OCI-LY7 (cell line): ENCODE measurements around the gene TRA2A. TPM values are rescaled to one million over a fixed set of nuclear protein-coding genes. Genes with fewer than 3 reads are reported as not detected.

Experiments
- BruUV-seq: library from RNA; stranded (reverse); fragments of 400-500 nt; replicated peaks from 2 replicates; lab custom pipeline; 2021; lab: Mats Ljungman, UMichigan
- CTCF ChIA-PET: fragments of 300-600 bp; sonication (Branson Sonifier 250); formaldehyde crosslinking; loops from one replicate; lab custom pipeline; 2022; ENCODE audit warnings: antibody characterized with exemption; ENCODE audit not compliant: unreplicated experiment; lab: Charles Lee
- POLR2A ChIA-PET: fragments of 300-600 bp; sonication (Branson Sonifier 250); formaldehyde crosslinking; loops from one replicate; lab custom pipeline; 2022; ENCODE audit warnings: antibody characterized with exemption; lab: Charles Lee
- DNase-seq: peaks from one replicate; pipeline ENCODE4 v3.0.0-alpha.2; 2015; ENCODE audit warnings: low spot score
- H2AFZ ChIP-seq: fragments of 200-600 bp; sonication (generic), shearing (Covaris generic); 2 replicates; pipeline ENCODE4 v1.6.1; 2014; ENCODE audit warnings: mild to moderate bottlenecking, antibody characterized with exemption, low read length, moderate library complexity
- H3K27ac ChIP-seq: fragments of 200-600 bp; sonication (generic); 2 replicates; pipeline ENCODE4 v1.5.1; 2014; ENCODE audit warnings: mixed run types, low read depth, mild to moderate bottlenecking, moderate library complexity, low read length, inconsistent platforms; ENCODE audit not compliant: poor library complexity, severe bottlenecking
- H3K36me3 ChIP-seq: fragments of 200-600 bp; sonication (generic); 2 replicates; pipeline ENCODE4 v1.6.1; 2014; ENCODE audit warnings: mild to moderate bottlenecking, antibody characterized with exemption, low read length, moderate library complexity, mixed read lengths; ENCODE audit not compliant: insufficient read depth
- H3K4me1 ChIP-seq: fragments of 200-600 bp; sonication (generic); 2 replicates; pipeline ENCODE4 v1.5.1; 2014; ENCODE audit warnings: mild to moderate bottlenecking, low read length; ENCODE audit not compliant: insufficient read depth, poor library complexity, severe bottlenecking
- H3K4me2 ChIP-seq: fragments of 200-600 bp; sonication (generic); 2 replicates; pipeline ENCODE4 v1.6.1; 2014; ENCODE audit warnings: mild to moderate bottlenecking, low read length
- H3K4me3 ChIP-seq: fragments of 200-600 bp; sonication (generic); 2 replicates; pipeline ENCODE4 v1.5.1; 2014; ENCODE audit warnings: mild to moderate bottlenecking, low read depth, low read length; ENCODE audit not compliant: poor library complexity, severe bottlenecking
- H3K79me2 ChIP-seq: fragments of 200-600 bp; sonication (generic); 2 replicates; pipeline ENCODE4 v1.6.1; 2016; ENCODE audit warnings: low read depth, mild to moderate bottlenecking, low read length, moderate library complexity, mixed read lengths; ENCODE audit not compliant: insufficient read depth
- H3K9me2 ChIP-seq: fragments of 200-600 bp; sonication (generic); 2 replicates; pipeline ENCODE4 v1.6.1; 2016; ENCODE audit warnings: mild to moderate bottlenecking, low read length, mixed read lengths; ENCODE audit not compliant: insufficient read depth
- H3K9me3 ChIP-seq: fragments of 200-600 bp; sonication (generic); 2 replicates; pipeline ENCODE4 v1.6.1; 2014; ENCODE audit warnings: mild to moderate bottlenecking, mixed run types, low read length, mixed read lengths
- H4K20me1 ChIP-seq: fragments of 200-600 bp; sonication (generic); 2 replicates; pipeline ENCODE4 v1.6.1; 2014; ENCODE audit warnings: mild to moderate bottlenecking, antibody characterized with exemption, low read length, moderate library complexity, mixed read lengths; ENCODE audit not compliant: insufficient read depth
- CTCF ChIP-seq: fragments of 200-600 bp; sonication (generic); conservative IDR thresholded peaks from 2 replicates; pipeline ENCODE4 v1.5.1; 2014; ENCODE audit warnings: mild to moderate bottlenecking, antibody characterized with exemption, low read length, moderate library complexity, mixed read lengths
- EZH2phosphoT487 ChIP-seq: fragments of 200-600 bp; sonication (generic); IDR thresholded peaks from 2 replicates; pipeline ENCODE4 v1.6.1; 2018; ENCODE audit warnings: low read depth, borderline replicate concordance, mild to moderate bottlenecking, mixed run types, antibody characterized with exemption, low read length, moderate library complexity, mixed read lengths
- intact Hi-C: fragments of 100-400 bp; cut with micrococcal nuclease; formaldehyde crosslinking; loops from one replicate; pipeline ENCODE4 v1.10.0; 2022; ENCODE audit not compliant: unreplicated experiment
- total RNA-seq, 2 experiments: library from RNA; depleted of rRNA in 1 of 2; stranded (reverse); fragments of >200 nt in 1 of 2; shearing (Covaris generic) in 1 of 2; gene quantifications; 2 replicates each; pipeline ENCODE4 v1.2.3, GENCODE V29; 2014 to 2022

TRA2A gene
- total RNA-seq, 2 experiments from 2014 or later = 41.4 to 129 TPM

GRCh38 chr7:23472046-23472445 is 59.7 kb downstream of the TRA2A start:
- Histone ChIP-seq H3K36me3 (no peaks in the 10 kb centered on the region), H3K4me1 (peaks cover 14% of the 10 kb centered on the region), H4K20me1 (peaks cover 2% of the 10 kb centered on the region), H2AFZ (no peak overlapping the region), H3K4me3 (peak overlapping the region; percentile 85), H3K27ac (peak overlapping the region; percentile 90), H3K79me2 (peaks cover 68% of the 10 kb centered on the region), H3K9me3 (no peaks in the 10 kb centered on the region), H3K4me2 (peak overlapping the region; percentile 100), H3K9me2 (no peaks in the 10 kb centered on the region)
- peak; percentile 54 for DNase-seq
- POLR2A ChIA-PET = interaction anchor here (0.8 to 3.6 kb wide), 15 partner anchors 8 to 173 kb away, joined by 3 to 27 read pairs (median 4); partner anchors contain the start of gene MALSU1
- intact Hi-C loops = loop anchor here (5.0 to 10.0 kb wide), 2 partner anchors 195 to 457 kb away; partner anchors contain the start of gene HYCC1
- CTCF ChIA-PET = no interaction called here
- BruUV-seq = no TSS peak
- TF ChIP-seq CTCF = no peak
- TF ChIP-seq EZH2phosphoT487 = no peak

GRCh38 chr7:23471106-23471859 is 60.5 kb downstream of the TRA2A start:
- intact Hi-C loops = loop anchor here (5.0 to 10.0 kb wide), 2 partner anchors 194 to 456 kb away; partner anchors contain the start of gene HYCC1
- BruUV-seq = TSS peak; percentile 68
- Histone ChIP-seq H3K4me1 (peaks cover 14% of the 10 kb centered on the region), H3K9me2 (no peaks in the 10 kb centered on the region), H3K9me3 (no peaks in the 10 kb centered on the region), H3K27ac (peak overlapping the region; percentile 90), H4K20me1 (peaks cover 10% of the 10 kb centered on the region), H2AFZ (no peak overlapping the region; the same call in 1 of the 2 replicates), H3K79me2 (peaks cover 68% of the 10 kb centered on the region), H3K4me3 (peak overlapping the region; percentile 85), H3K36me3 (no peaks in the 10 kb centered on the region), H3K4me2 (peak overlapping the region; percentile 100)
- TF ChIP-seq CTCF (no peak), EZH2phosphoT487 (no peak)
- ChIA-PET CTCF (no interaction called here), POLR2A (no interaction called here)
- DNase-seq = peak; percentile 93
